ENCODE data around the gene PRELID1. TPM values are rescaled to one million over a fixed set of nuclear protein-coding genes. Genes with fewer than 3 reads are reported as not detected.
A peak's percentile ranks its signal among the peaks of the same experiment; 100 is the strongest.

Gene PRELID1
- polyA plus RNA-seq, 2 donors, result 120 to 135 TPM

DNA sequence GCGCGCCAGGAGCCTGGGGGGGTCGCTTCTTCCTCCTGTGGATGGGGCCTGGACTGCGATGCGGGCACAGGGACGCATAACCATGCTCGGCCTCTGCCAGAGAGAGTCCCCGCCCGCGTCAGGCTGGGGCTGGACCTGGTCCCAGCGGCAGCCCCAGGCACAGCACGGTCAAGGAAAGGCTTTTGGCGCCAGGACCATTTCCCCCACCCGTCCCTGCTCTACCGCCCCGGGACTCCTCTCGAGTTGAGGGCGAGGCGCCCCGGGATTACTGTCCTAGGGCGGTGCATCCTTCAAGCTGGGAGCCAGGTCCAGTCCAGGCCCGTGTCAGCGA is 7.8 kb downstream of the PRELID1 start:
- 3% methylated on average over 19 to 23 of the region's 23 CpGs for WGBS, 2 donors
- Histone ChIP-seq H3K36me3 (ENCODE audit: control insufficient read depth in 2 of 2, insufficient read depth in 2 of 2, low read length in 1 of 2) (peaks cover 0 to 11% of the 10 kb centered on the region in 2 donors), H3K27ac (ENCODE audit: low read depth in 2 of 2, low read length in 1 of 2) (no peak overlapping the region), H3K4me3 (ENCODE audit: low read depth in 1 of 2, low read length in 2 of 2) (peak overlapping the region; percentile 46), H3K9me3 (ENCODE audit: control insufficient read depth in 2 of 2, insufficient read depth in 1 of 2, low read depth in 1 of 2, low read length in 1 of 2) (peaks cover 0 to 3% of the 10 kb centered on the region in 2 donors), H3K27me3 (ENCODE audit: control insufficient read depth in 1 of 2, insufficient read depth in 2 of 2, low read length in 2 of 2) (no peaks in the 10 kb centered on the region), H3K4me1 (ENCODE audit: control insufficient read depth in 2 of 2, insufficient read depth in 2 of 2, low read length in 1 of 2) (peaks cover 14 to 15% of the 10 kb centered on the region in 2 donors)

DNA sequence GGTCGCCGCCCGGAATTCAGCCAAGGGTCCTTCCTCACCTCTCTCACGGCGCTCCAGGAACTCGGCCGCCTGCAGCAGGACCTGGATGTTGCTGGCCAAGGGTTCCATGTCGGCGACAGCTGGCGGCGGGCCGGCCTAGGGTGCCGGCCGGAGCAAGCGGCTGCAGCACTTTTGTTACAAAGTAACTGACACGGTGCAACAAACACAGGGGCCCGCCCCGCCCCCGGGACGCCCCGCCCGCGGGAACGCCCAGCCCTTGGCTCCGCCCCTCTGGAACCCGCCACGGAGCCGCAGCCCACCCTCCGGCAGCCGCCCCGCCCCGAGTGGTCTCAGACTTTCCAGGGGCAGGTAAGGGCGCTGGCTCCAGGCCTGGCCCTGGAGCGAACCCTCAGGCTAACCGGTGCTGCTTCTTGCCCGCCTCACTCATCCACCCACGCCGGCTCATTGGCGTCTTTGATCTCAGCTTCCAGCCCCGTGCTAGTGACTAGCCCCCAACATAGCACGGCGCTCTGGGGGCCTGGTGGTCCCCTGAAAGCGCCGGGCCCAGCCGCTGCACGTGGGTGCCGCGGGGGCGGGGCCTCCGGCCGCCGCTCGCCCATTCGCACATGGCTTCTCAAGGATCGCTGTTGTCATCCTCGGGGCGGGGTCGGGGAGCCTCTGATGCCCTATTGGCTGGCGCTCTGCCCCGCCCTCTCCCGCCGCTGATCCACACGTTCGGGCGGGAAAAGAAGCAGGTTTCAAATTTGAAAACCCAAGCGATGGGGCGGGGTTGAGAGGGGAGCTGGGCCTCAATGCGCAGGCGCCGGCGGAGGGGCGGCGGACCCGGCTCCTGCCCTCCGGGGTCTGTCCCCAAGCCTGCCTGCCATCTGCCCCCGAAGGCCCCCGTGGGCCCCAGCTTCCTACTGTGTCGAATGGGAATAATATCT is 8.4 kb downstream of the PRELID1 start, which contains the start of gene MXD3:
MXD3 (minus strand) TSS at position 176 of the 926 bp plus-strand sequence; CDS start at position 108, 68 bp downstream.
- Histone ChIP-seq H3K9me3 (ENCODE audit: control insufficient read depth in 2 of 2, insufficient read depth in 1 of 2, low read depth in 1 of 2, low read length in 1 of 2) (peaks cover 0 to 3% of the 10 kb centered on the region in 2 donors), H3K36me3 (ENCODE audit: control insufficient read depth in 2 of 2, insufficient read depth in 2 of 2, low read length in 1 of 2) (peaks cover 0 to 11% of the 10 kb centered on the region in 2 donors), H3K27ac (ENCODE audit: low read depth in 2 of 2, low read length in 1 of 2) (peak within 1 kb of the TSS in 1 of 2 donors; percentile 76), H3K4me1 (ENCODE audit: control insufficient read depth in 2 of 2, insufficient read depth in 2 of 2, low read length in 1 of 2) (peaks cover 14 to 15% of the 10 kb centered on the region in 2 donors), H3K4me3 (ENCODE audit: low read depth in 1 of 2, low read length in 2 of 2) (peak within 1 kb of the TSS; percentile 46), H3K27me3 (ENCODE audit: control insufficient read depth in 1 of 2, insufficient read depth in 2 of 2, low read length in 2 of 2) (no peaks in the 10 kb centered on the region)
- 0 to 1% methylated on average over 78 of the region's 78 CpGs for WGBS, 2 donors

DNA sequence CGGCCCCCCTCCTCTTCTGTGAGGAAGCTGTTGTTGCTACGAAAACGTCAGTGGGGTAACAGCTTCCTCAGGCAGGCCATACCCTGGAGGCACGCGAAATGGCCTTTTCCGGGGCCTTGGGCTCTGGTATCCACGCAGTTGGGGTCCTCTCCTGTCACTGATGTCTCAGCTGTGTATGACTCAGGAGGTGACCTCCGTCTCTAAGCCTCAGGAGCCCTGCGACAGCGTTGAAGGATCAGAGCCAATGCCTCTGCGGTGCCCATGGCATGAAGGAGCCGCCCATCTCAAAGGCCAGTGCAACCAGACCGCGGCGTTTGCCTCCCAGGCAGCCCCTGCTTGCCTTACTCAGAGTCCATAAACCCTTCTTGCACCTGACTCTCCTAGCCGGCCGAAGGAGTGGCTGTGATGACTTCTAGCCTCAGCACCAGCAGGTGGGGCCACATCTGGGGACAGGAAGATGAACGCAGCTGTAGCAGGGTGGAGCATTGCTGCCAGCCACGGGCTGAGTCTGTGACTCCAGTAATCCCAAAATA is 9.1 kb downstream of the PRELID1 start:
- Histone ChIP-seq H3K36me3 (ENCODE audit: control insufficient read depth in 2 of 2, insufficient read depth in 2 of 2, low read length in 1 of 2) (peaks cover 0 to 5% of the 10 kb centered on the region in 2 donors), H3K9me3 (ENCODE audit: control insufficient read depth in 2 of 2, insufficient read depth in 1 of 2, low read depth in 1 of 2, low read length in 1 of 2) (peaks cover 0 to 3% of the 10 kb centered on the region in 2 donors), H3K27ac (ENCODE audit: low read depth in 2 of 2, low read length in 1 of 2) (peak overlapping the region in 1 of 2 donors; percentile 66), H3K4me3 (ENCODE audit: low read depth in 1 of 2, low read length in 2 of 2) (no peak overlapping the region), H3K4me1 (ENCODE audit: control insufficient read depth in 2 of 2, insufficient read depth in 2 of 2, low read length in 1 of 2) (peaks cover 14 to 15% of the 10 kb centered on the region in 2 donors), H3K27me3 (ENCODE audit: control insufficient read depth in 1 of 2, insufficient read depth in 2 of 2, low read length in 2 of 2) (no peaks in the 10 kb centered on the region)
- 4 to 12% methylated on average over 19 of the region's 19 CpGs for WGBS, 2 donors

DNA sequence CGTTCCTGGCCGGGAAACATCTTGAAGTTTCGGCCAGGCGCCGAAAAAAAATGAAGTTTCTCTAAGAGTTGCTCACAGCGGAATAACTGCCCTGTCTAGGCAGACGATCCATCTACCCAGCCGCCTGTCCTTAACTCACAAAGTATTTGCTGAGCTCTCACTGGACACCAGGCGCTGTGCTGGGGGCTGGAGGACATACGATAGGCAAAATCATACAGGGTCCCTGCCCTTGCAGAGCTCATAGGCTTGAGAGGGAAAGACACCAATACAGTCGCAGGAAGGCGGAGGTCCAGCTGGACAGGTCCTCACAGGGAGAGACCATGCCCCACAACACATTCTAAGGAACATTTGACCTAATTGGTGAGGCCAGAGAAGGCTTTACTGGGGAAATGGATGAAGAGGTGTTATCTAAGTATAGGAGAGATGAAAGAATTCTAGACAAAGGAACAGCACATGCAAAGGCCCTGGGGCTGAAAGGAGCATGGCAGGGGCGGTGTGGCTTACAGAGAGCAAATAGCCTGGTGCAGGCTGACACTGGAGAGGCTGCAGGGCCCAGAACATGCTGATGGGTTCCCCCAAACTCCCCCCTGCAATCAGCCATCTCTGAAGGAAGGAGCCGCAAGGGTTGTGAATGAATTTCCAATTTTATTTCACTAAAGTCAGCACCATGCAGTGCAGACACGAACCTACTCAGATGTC is 10.1 kb downstream of the PRELID1 start:
- no peak overlapping the region for H3K27ac ChIP-seq (ENCODE audit: low read depth in 2 of 2, low read length in 1 of 2)
- H3K9me3 ChIP-seq (ENCODE audit: control insufficient read depth in 2 of 2, insufficient read depth in 1 of 2, low read depth in 1 of 2, low read length in 1 of 2), result peaks cover 0 to 3% of the 10 kb centered on the region in 2 donors
- no peaks in the 10 kb centered on the region for H3K27me3 ChIP-seq (ENCODE audit: control insufficient read depth in 1 of 2, insufficient read depth in 2 of 2, low read length in 2 of 2)
- WGBS, 2 donors, result 92 to 94% methylated on average over 15 of the region's 15 CpGs
- peaks cover 0 to 4% of the 10 kb centered on the region in 2 donors for H3K36me3 ChIP-seq (ENCODE audit: control insufficient read depth in 2 of 2, insufficient read depth in 2 of 2, low read length in 1 of 2)
- no peak overlapping the region for H3K4me3 ChIP-seq (ENCODE audit: low read depth in 1 of 2, low read length in 2 of 2)
- peaks cover 14 to 15% of the 10 kb centered on the region in 2 donors for H3K4me1 ChIP-seq (ENCODE audit: control insufficient read depth in 2 of 2, insufficient read depth in 2 of 2, low read length in 1 of 2)

DNA sequence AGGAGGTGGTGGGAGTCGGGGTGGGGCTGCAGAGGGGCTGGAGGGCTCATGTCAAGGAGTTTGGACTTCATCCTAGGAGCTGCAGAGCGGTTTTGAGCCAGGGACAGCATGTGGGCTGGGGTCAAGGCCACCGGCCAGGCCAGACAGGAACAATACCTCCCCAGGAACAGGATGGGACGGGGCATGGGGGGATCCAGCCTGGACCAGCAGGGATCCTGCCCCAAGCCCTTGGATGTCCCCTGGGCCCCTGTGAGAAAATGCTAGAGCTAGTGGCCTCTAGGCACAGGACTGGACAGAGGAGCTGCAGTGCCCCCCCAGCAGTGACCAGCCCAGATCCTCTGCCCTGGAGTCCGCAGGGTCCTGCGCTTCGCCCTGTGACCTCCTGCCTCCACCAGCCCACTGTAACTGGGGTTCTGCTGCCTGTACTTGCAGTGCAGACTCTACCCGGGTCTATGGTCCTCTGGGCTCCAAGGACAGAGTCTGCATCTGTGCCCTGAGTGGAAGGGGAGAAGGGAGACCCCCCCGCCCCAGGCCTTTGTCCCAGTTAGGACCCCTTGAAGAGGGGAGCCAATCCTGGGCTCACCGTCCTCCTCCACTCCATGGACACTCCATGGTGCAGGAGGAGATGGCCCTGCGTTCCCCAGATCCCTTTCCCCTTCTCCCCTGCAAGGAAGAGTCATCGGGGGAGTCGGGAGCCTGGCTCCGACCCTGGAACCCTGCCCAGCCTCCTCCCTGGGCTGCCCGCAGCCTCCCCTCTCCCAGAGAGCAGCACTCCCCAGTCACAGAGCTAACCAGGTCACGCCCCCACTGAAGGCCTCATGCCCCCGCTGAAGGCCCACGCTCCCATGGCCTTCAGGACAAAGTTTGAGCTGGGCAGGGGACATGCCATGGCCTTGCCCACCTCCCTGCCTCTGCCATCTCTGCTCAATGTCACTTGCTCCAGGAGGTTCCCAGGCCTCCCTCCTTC is 11.1 kb downstream of the PRELID1 start:
- Histone ChIP-seq H3K9me3 (ENCODE audit: control insufficient read depth in 2 of 2, insufficient read depth in 1 of 2, low read depth in 1 of 2, low read length in 1 of 2) (peaks cover 0 to 3% of the 10 kb centered on the region in 2 donors), H3K27ac (ENCODE audit: low read depth in 2 of 2, low read length in 1 of 2) (no peak overlapping the region), H3K4me1 (ENCODE audit: control insufficient read depth in 2 of 2, insufficient read depth in 2 of 2, low read length in 1 of 2) (peaks cover 14 to 15% of the 10 kb centered on the region in 2 donors), H3K4me3 (ENCODE audit: low read depth in 1 of 2, low read length in 2 of 2) (no peak overlapping the region), H3K27me3 (ENCODE audit: control insufficient read depth in 1 of 2, insufficient read depth in 2 of 2, low read length in 2 of 2) (no peaks in the 10 kb centered on the region), H3K36me3 (ENCODE audit: control insufficient read depth in 2 of 2, insufficient read depth in 2 of 2, low read length in 1 of 2) (peaks cover 0 to 4% of the 10 kb centered on the region in 2 donors)
- 87 to 88% methylated on average over 17 to 18 of the region's 18 CpGs for WGBS, 2 donors

DNA sequence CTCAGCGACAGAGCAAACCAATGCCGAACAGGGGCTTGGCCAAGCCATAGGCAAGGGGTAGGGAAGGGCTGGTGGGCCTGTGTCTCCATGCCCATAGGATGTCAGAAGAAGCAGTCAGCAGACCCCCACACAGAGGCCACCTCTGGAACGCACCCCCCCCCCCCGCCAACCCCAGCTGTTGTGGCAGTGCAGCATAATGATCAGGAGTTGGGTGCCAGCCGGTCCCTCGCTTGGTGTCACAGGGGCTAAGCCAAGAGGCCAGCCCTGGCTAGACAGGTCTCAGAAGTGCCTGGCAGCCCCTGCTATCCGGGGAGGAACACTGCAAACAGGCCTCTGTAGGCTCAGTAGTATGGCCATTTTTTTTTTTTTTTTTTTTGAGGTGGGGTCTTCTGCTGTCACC is 11.8 kb downstream of the PRELID1 start:
- Histone ChIP-seq H3K36me3 (ENCODE audit: control insufficient read depth in 2 of 2, insufficient read depth in 2 of 2, low read length in 1 of 2) (peaks cover 0 to 9% of the 10 kb centered on the region in 2 donors), H3K27ac (ENCODE audit: low read depth in 2 of 2, low read length in 1 of 2) (no peak overlapping the region), H3K27me3 (ENCODE audit: control insufficient read depth in 1 of 2, insufficient read depth in 2 of 2, low read length in 2 of 2) (no peaks in the 10 kb centered on the region), H3K4me1 (ENCODE audit: control insufficient read depth in 2 of 2, insufficient read depth in 2 of 2, low read length in 1 of 2) (peaks cover 14 to 15% of the 10 kb centered on the region in 2 donors), H3K9me3 (ENCODE audit: control insufficient read depth in 2 of 2, insufficient read depth in 1 of 2, low read depth in 1 of 2, low read length in 1 of 2) (peaks cover 0 to 3% of the 10 kb centered on the region in 2 donors), H3K4me3 (ENCODE audit: low read depth in 1 of 2, low read length in 2 of 2) (no peak overlapping the region)
- 94 to 95% methylated on average over 6 to 7 of the region's 7 CpGs for whole genome bisulfite sequencing, 2 donors

DNA sequence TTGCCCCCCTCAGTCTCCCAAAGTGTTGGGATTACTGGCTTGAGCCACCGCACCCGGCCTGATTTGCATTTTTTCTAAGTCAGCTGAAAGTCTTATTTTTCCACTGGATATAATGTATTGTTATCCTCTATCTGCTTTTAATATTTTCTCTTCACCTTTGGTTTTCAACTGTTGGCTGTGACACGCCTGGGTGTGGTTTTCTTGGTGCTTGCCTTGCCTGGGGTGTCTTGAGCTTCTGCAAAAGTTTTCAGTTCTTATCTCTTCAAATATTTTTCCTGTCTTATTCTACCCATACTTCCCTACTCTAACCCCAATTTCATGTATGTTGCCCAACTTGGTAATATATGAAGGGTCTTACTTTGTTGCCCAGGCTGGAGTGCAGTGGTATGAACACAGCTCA is 12.4 kb downstream of the PRELID1 start:
- WGBS, 2 donors, result 95 to 98% methylated on average over 3 of the region's 3 CpGs
- peaks cover 11 to 12% of the 10 kb centered on the region in 2 donors for H3K4me1 ChIP-seq (ENCODE audit: control insufficient read depth in 2 of 2, insufficient read depth in 2 of 2, low read length in 1 of 2)
- H3K36me3 ChIP-seq (ENCODE audit: control insufficient read depth in 2 of 2, insufficient read depth in 2 of 2, low read length in 1 of 2), result peaks cover 0 to 13% of the 10 kb centered on the region in 2 donors

DNA sequence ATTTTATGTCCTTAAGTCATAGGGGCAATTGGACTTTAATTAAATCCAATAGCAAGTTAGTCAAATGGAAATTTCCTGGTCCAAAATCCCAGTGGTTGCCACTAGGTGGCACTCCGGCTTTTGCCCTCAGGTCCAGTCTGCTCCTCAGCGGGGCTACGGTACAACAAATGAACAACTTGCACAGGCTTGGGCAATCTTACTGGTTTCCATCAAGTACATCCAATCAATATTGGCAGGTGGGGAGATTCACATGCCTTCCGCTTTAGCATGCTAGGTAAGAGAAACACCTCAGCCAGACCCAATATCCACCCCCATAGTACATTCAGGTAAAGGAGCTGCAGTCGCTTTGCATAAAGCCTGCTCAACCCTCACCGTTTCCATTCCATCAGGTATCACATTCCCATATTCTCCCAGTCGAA is 14.4 kb downstream of the PRELID1 start:
- peaks cover 0 to under 1% of the 10 kb centered on the region in 2 donors for H3K4me1 ChIP-seq (ENCODE audit: control insufficient read depth in 2 of 2, insufficient read depth in 2 of 2, low read length in 1 of 2)
- peaks cover 0 to 14% of the 10 kb centered on the region in 2 donors for H3K36me3 ChIP-seq (ENCODE audit: control insufficient read depth in 2 of 2, insufficient read depth in 2 of 2, low read length in 1 of 2)
- H3K27me3 ChIP-seq (ENCODE audit: control insufficient read depth in 1 of 2, insufficient read depth in 2 of 2, low read length in 2 of 2), result no peaks in the 10 kb centered on the region
- H3K4me3 ChIP-seq (ENCODE audit: low read depth in 1 of 2, low read length in 2 of 2), result no peak overlapping the region
- H3K9me3 ChIP-seq (ENCODE audit: control insufficient read depth in 2 of 2, insufficient read depth in 1 of 2, low read depth in 1 of 2, low read length in 1 of 2), result peaks cover 0 to 3% of the 10 kb centered on the region in 2 donors
- 26 to 27% methylated on average over 7 of the region's 7 CpGs for WGBS, 2 donors
- H3K27ac ChIP-seq (ENCODE audit: low read depth in 2 of 2, low read length in 1 of 2), result peak overlapping the region in 1 of 2 donors; percentile 3

More for the DNA sequence above, 12.4 kb downstream of the PRELID1 start:
- Histone ChIP-seq H3K27ac (ENCODE audit: low read depth in 2 of 2, low read length in 1 of 2) (no peak overlapping the region), H3K4me3 (ENCODE audit: low read depth in 1 of 2, low read length in 2 of 2) (no peak overlapping the region), H3K9me3 (ENCODE audit: control insufficient read depth in 2 of 2, insufficient read depth in 1 of 2, low read depth in 1 of 2, low read length in 1 of 2) (peaks cover 0 to 3% of the 10 kb centered on the region in 2 donors), H3K27me3 (ENCODE audit: control insufficient read depth in 1 of 2, insufficient read depth in 2 of 2, low read length in 2 of 2) (no peaks in the 10 kb centered on the region)
